ENCODE measurements around the gene SP3.

The SP3 gene

GRCh38 chr2:173942861-173943523, 22.2 kb downstream of the SP3 start:
- no peak for DNase-seq (ENCODE audit: low read depth in 2 of 2)

GRCh38 chr2:173941567-173941966, 23.6 kb downstream of the SP3 start:
- DNase-seq (ENCODE audit: low read depth in 2 of 2): no peak

GRCh38 chr2:173940208-173941020, 24.8 kb downstream of the SP3 start:
- DNase-seq (ENCODE audit: low read depth in 2 of 2): no peak

- DNase-seq (ENCODE audit: low read depth in 2 of 2): no peak
Measured at GRCh38 chr2:173938700-173939384, 26.3 kb downstream of the SP3 start.

- no peak for DNase-seq (ENCODE audit: low read depth in 2 of 2)
Measured at GRCh38 chr2:173935305-173935704, 29.9 kb downstream of the SP3 start.

- DNase-seq (ENCODE audit: low read depth in 2 of 2): no peak
Measured at GRCh38 chr2:173934895-173935294, 30.3 kb downstream of the SP3 start.

GRCh38 chr2:173931751-173932150, 33.4 kb downstream of the SP3 start:
- DNase-seq (ENCODE audit: low read depth in 2 of 2): no peak

GRCh38 chr2:173929441-173929840, 35.7 kb downstream of the SP3 start:
- no peak for DNase-seq (ENCODE audit: low read depth in 2 of 2)

GRCh38 chr2:173926875-173927274, 38.3 kb downstream of the SP3 start:
- no peak for DNase-seq (ENCODE audit: low read depth in 2 of 2)

- no peak for DNase-seq (ENCODE audit: low read depth in 2 of 2)
Measured at GRCh38 chr2:173924285-173924684, 40.9 kb downstream of the SP3 start.

GRCh38 chr2:173922760-173923159, 42.4 kb downstream of the SP3 start:
- DNase-seq (ENCODE audit: low read depth in 2 of 2): no peak

GRCh38 chr2:173922068-173922467, 43.1 kb downstream of the SP3 start:
- DNase-seq (ENCODE audit: low read depth in 2 of 2): no peak

- DNase-seq (ENCODE audit: low read depth in 2 of 2): no peak
Measured at GRCh38 chr2:173914055-173914927, 50.9 kb downstream of the SP3 start.

GRCh38 chr2:173909846-173910245, 55.3 kb downstream of the SP3 start:
- no peak for DNase-seq (ENCODE audit: low read depth in 2 of 2)

- no peak for DNase-seq (ENCODE audit: low read depth in 2 of 2)
Measured at GRCh38 chr2:173906626-173907025, 58.5 kb downstream of the SP3 start.

GRCh38 chr2:173903601-173904394, 61.4 kb downstream of the SP3 start:
- DNase-seq (ENCODE audit: low read depth in 2 of 2): no peak

GRCh38 chr2:173898996-173899395, 66.2 kb downstream of the SP3 start:
- DNase-seq (ENCODE audit: low read depth in 2 of 2): no peak

GRCh38 chr2:173898178-173898668, 67.0 kb downstream of the SP3 start:
- DNase-seq (ENCODE audit: low read depth in 2 of 2): no peak

- DNase-seq (ENCODE audit: low read depth in 2 of 2): no peak
Measured at GRCh38 chr2:173896755-173897154, 68.4 kb downstream of the SP3 start.

- DNase-seq (ENCODE audit: low read depth in 2 of 2): no peak
Measured at GRCh38 chr2:173892341-173892740, 72.8 kb downstream of the SP3 start.
